ENCODE measurements around the gene FYCO1.

The FYCO1 gene

GRCh38 chr3:45885979-45886705 is 109.5 kb downstream of the FYCO1 start, which contains the start of gene CCR9:
TSS of gene CCR9 (plus strand) at chr3:45886543. CDS start at chr3:45894934, 8,391 bp downstream.
- Histone ChIP-seq H2AFZ (ENCODE audit: low read depth, low read length) (no peak within 1 kb of the TSS), H3K79me2 (ENCODE audit: low read length) (no peaks in the 10 kb centered on the region)

GRCh38 chr3:45884368-45885201 is 111.0 kb downstream of the FYCO1 start:
- H3K27ac ChIP-seq (ENCODE audit: low read length) = no peak overlapping the region

More at GRCh38 chr3:45885979-45886705, 109.5 kb downstream of the FYCO1 start, which contains the start of gene CCR9:
- no peak for TF ChIP-seq EZH2phosphoT487 (IDR thresholded peaks at IDR 0.05; ENCODE audit: low read depth)
- no peak for TF ChIP-seq CTCF (IDR thresholded peaks at IDR 0.05; ENCODE audit: low read depth, low read length)
- no peak within 1 kb of the TSS for H3K27ac ChIP-seq (ENCODE audit: low read length)
- no peaks in the 10 kb centered on the region for H3K9me3 ChIP-seq (ENCODE audit: insufficient read depth, low read length)
- no peaks in the 10 kb centered on the region for H3K36me3 ChIP-seq (replicated peaks; ENCODE audit: low read depth, low read length)
- no peak within 1 kb of the TSS for H3K4me3 ChIP-seq (ENCODE audit: low read length)
- no peak within 1 kb of the TSS for H3K4me2 ChIP-seq (ENCODE audit: low read length)
- peaks cover 80% of the 10 kb centered on the region for H3K27me3 ChIP-seq (ENCODE audit: low read depth, low read length)
- no peak within 1 kb of the TSS for H3K9ac ChIP-seq (ENCODE audit: low read length)
- peaks cover 8% of the 10 kb centered on the region for H3K4me1 ChIP-seq (ENCODE audit: low read length)
- H4K20me1 ChIP-seq (ENCODE audit: insufficient read depth, low read length) = peaks cover 10% of the 10 kb centered on the region; the same call in 1 of the 2 replicates

GRCh38 chr3:45881078-45882022 is 114.3 kb downstream of the FYCO1 start:
- no peak overlapping the region for H3K4me2 ChIP-seq (ENCODE audit: low read length)
- no peak overlapping the region for H3K9ac ChIP-seq (ENCODE audit: low read length)
- H3K79me2 ChIP-seq (ENCODE audit: low read length) = no peaks in the 10 kb centered on the region
- H3K27me3 ChIP-seq (ENCODE audit: low read depth, low read length) = peaks cover 82% of the 10 kb centered on the region
- H4K20me1 ChIP-seq (ENCODE audit: insufficient read depth, low read length) = peaks cover 13% of the 10 kb centered on the region; the same call in 1 of the 2 replicates
- TF ChIP-seq EZH2phosphoT487 (IDR thresholded peaks at IDR 0.05; ENCODE audit: low read depth) = 0 out of 2 replicates have a peak, but pooled peaks have one; percentile 12
- no peak for TF ChIP-seq CTCF (IDR thresholded peaks at IDR 0.05; ENCODE audit: low read depth, low read length)
- no peaks in the 10 kb centered on the region for H3K36me3 ChIP-seq (replicated peaks; ENCODE audit: low read depth, low read length)
- no peaks in the 10 kb centered on the region for H3K9me3 ChIP-seq (ENCODE audit: insufficient read depth, low read length)
- H2AFZ ChIP-seq (ENCODE audit: low read depth, low read length) = no peak overlapping the region
- H3K4me3 ChIP-seq (ENCODE audit: low read length) = no peak overlapping the region
- no peak overlapping the region for H3K27ac ChIP-seq (ENCODE audit: low read length)
- peaks cover 8% of the 10 kb centered on the region for H3K4me1 ChIP-seq (ENCODE audit: low read length)

More at GRCh38 chr3:45884368-45885201, 111.0 kb downstream of the FYCO1 start:
- Histone ChIP-seq H4K20me1 (ENCODE audit: insufficient read depth, low read length) (peaks cover 13% of the 10 kb centered on the region; the same call in 1 of the 2 replicates), H3K4me2 (ENCODE audit: low read length) (peak overlapping the region; percentile 18), H3K36me3 (replicated peaks; ENCODE audit: low read depth, low read length) (no peaks in the 10 kb centered on the region), H3K4me1 (ENCODE audit: low read length) (peaks cover 8% of the 10 kb centered on the region), H2AFZ (ENCODE audit: low read depth, low read length) (no peak overlapping the region), H3K4me3 (ENCODE audit: low read length) (no peak overlapping the region), H3K9ac (ENCODE audit: low read length) (no peak overlapping the region), H3K79me2 (ENCODE audit: low read length) (no peaks in the 10 kb centered on the region), H3K9me3 (ENCODE audit: insufficient read depth, low read length) (no peaks in the 10 kb centered on the region), H3K27me3 (ENCODE audit: low read depth, low read length) (peaks cover 77% of the 10 kb centered on the region)
- TF ChIP-seq CTCF (IDR thresholded peaks at IDR 0.05; ENCODE audit: low read depth, low read length) (no peak), EZH2phosphoT487 (IDR thresholded peaks at IDR 0.05; ENCODE audit: low read depth) (0 out of 2 replicates have a peak, but pooled peaks have one; percentile 13)
